ENCODE measurements around the gene WNT2. TPM values are rescaled to one million over a fixed set of nuclear protein-coding genes. Genes with fewer than 3 reads are reported as not detected.

Gene WNT2
- total RNA-seq, 1 donor from 2014 or later = not detected

Other genes with a start within 250 kb of the WNT2 start
- gene ASZ1, start 104.4 kb upstream of the WNT2 start, total RNA-seq = not detected in 2 replicates
- not detected in 2 replicates for gene CFTR, start 157.0 kb upstream of the WNT2 start, total RNA-seq

All from lung microvascular endothelial cell (primary cell).